PC-3 (cell line): ENCODE measurements around the gene UBE2D2.

Source experiments
- EZH2 ChIP-seq: fragments of 300-600 bp; sonication (generic); IDR thresholded peaks from one replicate; pipeline ENCODE4 v1.6.1; 2017; ENCODE audit warnings: antibody characterized with exemption, mild to moderate bottlenecking, low read length; ENCODE audit not compliant: unreplicated experiment
- EZH2phosphoT487 ChIP-seq: fragments of 300-600 bp; sonication (generic); IDR thresholded peaks from 2 replicates; pipeline ENCODE4 v1.6.1; 2018; ENCODE audit warnings: mild to moderate bottlenecking, antibody characterized with exemption, low read length, borderline replicate concordance
- TF ChIP-seq, protein P1 (sequence below): fragments of 300-600 bp; sonication (generic); conservative IDR thresholded peaks from 2 replicates; pipeline ENCODE4 v1.5.1; 2017; ENCODE audit warnings: antibody characterized with exemption, low read depth, mild to moderate bottlenecking, low read length

DNA sequence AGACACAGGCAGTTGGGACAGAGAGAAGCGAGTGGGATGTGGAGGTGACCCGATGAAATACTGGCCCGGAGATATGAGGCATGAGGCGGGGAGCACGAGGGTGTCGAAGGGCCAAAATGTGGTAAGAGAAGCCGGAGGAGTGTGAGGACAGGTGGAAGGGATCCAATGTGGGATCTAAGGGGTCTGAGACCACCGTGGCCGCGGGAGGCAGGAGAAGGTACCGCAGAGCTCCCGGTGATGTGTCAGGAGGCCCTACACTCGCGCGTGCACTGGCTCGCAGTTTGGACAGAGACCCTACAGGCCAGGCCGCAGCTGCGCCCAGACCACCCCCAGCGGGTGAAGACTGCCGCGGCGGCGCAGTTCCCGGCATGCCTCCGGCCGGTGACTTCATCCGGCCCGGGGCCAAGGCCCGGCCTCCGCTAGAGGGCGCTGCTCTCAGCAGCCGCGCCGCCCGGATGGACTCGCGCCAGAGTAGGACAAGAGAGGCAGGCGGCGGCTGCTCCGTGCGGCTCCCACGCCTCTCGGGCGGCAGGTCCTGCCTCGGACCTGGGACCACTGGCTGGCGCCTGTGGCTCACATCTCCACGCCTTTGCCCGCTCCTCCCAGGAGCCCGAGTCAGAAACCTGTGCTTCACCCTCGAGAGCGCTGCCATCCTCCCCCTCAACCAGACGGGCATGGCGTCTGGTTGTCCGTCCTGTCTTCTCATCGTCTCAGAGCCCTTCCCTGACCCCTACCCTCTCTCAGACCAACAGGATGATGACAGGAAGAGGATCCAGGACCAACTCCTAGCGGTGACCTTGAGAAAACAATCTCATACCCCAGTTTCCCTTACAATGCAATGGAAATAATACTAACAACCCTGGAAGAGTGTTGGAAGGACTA is 43.2 kb upstream of the UBE2D2 start:
- no peak for TF ChIP-seq EZH2
- TF ChIP-seq, protein P1, sequence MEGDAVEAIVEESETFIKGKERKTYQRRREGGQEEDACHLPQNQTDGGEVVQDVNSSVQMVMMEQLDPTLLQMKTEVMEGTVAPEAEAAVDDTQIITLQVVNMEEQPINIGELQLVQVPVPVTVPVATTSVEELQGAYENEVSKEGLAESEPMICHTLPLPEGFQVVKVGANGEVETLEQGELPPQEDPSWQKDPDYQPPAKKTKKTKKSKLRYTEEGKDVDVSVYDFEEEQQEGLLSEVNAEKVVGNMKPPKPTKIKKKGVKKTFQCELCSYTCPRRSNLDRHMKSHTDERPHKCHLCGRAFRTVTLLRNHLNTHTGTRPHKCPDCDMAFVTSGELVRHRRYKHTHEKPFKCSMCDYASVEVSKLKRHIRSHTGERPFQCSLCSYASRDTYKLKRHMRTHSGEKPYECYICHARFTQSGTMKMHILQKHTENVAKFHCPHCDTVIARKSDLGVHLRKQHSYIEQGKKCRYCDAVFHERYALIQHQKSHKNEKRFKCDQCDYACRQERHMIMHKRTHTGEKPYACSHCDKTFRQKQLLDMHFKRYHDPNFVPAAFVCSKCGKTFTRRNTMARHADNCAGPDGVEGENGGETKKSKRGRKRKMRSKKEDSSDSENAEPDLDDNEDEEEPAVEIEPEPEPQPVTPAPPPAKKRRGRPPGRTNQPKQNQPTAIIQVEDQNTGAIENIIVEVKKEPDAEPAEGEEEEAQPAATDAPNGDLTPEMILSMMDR = peak; percentile 92
- TF ChIP-seq EZH2phosphoT487 = no peak
